GM21723 (cell line): ENCODE measurements around the gene RAB3A.
"Not testable (repeated sequence)": the region's sequence is repeated elsewhere in the genome, so short reads cannot be mapped to it uniquely, and the experiment has no call there.

Source experiments
- ATAC-seq: cut with Tn5 transposase; IDR thresholded peaks from one replicate; pipeline ENCODE4 v1.9.1; 2021; ENCODE audit warnings: mild to moderate bottlenecking, moderate library complexity; ENCODE audit not compliant: unreplicated experiment

The RAB3A gene

DNA sequence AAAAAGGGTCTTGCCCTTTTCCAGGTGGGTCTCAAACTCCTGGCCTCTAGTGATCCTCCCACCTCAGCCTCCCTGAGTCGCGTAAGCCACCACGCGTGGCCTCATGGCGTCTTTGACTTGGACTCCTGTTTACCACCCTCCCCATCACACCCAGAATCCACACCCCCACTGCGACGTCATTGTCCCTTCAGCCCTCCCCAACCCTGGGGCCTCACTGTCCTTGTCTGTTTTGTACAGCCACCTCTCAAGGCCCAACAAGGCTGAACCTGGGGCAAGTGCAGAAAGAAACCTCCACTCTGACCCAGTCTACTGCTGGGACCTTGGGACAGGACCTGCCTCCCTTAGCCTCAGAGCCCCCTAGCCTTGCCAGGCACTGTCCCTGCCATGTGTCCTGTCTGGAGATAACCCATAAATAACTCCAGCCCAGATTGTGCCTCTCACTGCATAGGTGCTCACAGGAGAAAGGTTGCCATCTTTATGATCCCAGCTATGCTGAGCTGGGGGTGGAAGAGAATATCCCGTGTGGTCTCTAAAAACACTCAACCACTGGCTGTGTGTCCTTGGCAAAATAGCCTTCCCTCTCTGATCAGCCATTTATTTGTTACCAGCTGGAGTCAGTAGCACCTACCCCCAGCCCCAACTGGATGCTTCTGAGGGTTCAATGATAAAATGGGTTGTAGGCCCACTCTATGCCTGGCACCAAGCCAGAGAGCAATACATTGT is 32.1 kb downstream of the RAB3A start:
- no peak for ATAC-seq

DNA sequence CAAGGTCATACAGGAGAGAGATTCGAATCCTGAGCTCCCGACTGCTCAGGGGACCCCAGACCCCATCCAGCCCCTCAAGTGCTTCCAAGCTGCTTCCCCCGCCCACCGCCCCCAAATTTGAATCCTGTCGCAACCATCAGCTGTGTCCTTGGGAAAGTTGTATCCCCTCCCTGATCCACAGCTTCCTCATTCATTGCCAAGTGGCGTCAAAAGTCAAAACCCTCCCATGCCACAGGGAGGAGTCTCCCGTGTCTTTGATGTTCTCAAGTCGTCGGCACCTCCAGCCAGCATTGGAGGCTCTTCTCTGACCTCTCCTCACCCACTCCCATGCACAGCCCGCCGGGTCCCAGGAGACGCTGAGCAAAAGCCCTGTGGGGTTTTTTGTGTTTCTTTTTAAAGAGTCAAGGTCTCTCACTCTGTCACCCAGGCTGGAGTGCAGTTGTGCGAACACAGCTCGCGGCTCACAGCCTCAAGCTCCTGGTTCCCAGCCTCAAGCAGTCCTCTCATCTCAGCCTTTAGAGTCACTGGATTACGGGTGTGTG is 33.1 kb downstream of the RAB3A start:
- ATAC-seq: no peak

DNA sequence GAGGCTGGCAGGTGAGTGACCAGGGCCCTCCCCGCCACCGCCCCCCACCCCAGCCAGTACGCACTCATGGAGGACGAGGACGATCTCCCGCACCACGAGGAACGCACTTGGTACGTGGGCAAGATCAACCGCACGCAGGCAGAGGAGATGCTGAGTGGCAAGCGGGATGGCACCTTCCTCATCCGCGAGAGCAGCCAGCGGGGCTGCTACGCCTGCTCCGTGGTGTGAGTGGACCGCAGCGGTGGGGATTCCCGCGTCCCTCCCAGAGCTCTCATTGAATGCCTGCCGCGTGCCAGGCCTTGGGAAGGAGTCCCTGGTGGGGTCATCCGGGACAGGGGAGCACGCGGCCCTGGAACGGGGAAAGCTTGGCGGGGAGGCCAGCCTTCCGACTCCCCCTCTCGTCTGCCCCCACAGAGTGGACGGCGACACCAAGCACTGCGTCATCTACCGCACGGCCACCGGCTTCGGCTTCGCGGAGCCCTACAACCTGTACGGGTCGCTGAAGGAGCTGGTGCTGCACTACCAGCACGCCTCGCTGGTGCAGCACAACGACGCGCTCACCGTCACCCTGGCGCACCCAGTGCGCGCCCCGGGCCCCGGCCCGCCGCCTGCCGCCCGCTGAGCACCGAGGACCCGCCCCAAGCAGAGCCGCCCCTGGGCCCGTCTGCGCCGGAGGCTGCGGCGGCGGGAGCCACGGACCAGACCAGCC is 35.0 kb downstream of the RAB3A start:
- no peak for ATAC-seq

DNA sequence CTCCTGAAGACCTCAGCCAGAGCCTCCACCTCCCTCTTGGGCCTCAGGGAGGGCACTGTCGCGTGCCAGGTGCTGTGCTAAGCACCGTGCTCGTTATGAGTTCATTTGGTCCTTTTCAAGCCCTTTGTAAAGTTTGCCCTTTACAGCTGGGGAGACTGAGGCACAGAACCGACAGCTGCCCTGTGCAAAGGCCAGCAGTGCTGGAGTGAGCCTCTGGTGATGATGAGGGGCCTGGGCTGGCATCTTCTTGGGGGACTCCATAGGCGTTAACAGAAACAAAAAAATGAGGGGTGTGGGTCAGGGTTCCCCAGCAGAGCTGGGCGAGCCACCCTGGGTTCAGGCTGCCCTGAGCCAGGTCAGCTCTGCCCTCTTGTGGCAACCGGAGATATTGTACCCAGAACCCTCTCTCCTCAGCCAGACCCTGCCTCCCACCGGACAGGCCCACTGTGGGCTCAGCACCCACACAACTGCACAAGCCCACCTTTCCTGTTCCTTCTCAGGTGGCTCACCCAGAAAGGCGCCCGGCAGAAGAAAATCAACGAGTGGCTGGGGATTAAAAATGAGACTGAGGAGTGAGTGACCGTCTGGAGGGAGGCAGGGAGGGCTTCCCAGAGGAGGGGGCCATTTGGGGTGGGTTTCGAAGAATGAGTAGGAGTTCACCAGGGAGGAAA is 35.7 kb downstream of the RAB3A start:
- peak; percentile 36 for ATAC-seq

GRCh38 chr19:18167011-18167410 is 36.8 kb downstream of the RAB3A start:
- ATAC-seq: no peak

- ATAC-seq: no peak
These were observed 37.9 kb downstream of the RAB3A start for GRCh38 chr19:18165794-18166544.

DNA sequence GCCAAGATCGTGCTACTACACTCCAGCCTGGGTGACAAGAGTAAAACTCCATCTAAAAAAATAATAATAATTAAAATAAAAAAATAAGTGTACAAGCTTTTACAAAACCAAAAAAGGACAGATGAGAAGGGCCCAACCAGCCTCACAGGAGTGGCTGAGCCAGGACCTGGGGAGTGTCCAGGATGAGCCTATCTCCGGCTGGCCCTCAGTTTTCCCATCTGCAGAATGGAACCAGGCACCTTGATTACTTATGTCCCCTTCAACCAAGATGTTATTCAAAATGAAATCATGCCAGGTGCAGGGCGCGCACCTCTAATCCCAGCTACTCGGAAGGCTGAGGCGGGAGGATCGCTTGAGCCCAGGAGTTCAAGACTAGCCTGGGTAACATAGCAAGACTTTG is 39.8 kb downstream of the RAB3A start:
- no peak for ATAC-seq

GRCh38 chr19:18161636-18162002 is 42.2 kb downstream of the RAB3A start:
- ATAC-seq: no peak

GRCh38 chr19:18160971-18161635 is 42.7 kb downstream of the RAB3A start:
- ATAC-seq: peak; percentile 55

DNA sequence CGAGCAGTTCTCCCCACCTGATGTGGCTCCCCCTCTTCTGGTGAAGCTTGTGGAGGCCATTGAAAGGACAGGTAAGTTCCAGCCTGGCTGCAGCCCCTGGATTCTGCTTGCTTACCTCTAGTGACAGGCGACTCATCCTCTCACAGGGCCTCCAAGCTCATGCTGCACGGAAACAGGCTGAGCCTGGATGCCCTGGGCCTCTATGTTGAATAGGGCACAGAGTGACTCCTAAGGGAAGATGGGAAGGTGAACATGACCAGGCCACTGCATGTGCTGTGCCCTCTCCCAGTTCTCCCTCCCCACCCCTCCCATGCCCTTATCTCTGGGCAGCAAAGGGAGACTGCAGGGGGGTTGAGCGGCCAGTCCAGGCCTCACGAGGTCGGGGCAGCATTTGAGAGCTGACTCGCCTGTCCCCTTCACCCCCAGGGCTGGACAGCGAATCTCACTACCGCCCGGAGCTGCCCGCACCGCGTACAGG is 43.3 kb downstream of the RAB3A start:
- ATAC-seq: no peak

- no peak for ATAC-seq
These were observed 44.0 kb downstream of the RAB3A start for GRCh38 chr19:18159810-18160209.

DNA sequence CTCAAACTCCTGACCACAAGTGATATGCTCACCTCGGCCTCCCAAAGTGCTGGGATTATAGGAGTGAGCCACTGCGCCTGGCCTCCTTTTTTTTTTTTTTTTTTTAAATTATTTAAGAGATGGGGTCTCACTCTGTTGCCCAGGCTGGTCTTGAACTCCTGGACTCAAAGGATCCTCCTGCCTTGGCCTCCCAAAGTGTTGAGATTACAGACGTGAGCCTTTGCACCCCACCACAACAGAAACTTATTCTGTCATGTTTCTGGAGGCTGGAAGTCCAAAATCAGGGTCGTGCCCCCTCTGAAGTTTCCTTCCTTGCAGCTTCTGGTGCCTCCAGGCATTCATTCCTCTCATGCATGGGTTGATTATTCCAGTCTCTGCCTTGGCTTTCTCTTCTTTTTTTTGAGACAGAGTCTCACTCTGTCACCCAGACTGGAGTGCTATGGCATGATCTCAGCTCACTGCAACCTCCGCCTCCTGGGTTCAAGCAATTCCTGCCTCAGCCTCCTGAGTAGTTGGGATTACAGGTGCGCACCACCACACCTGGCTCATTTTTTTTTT is 44.7 kb downstream of the RAB3A start:
- ATAC-seq: not testable (repeated sequence)

GRCh38 chr19:18158467-18158866 is 45.4 kb downstream of the RAB3A start:
- no peak for ATAC-seq

DNA sequence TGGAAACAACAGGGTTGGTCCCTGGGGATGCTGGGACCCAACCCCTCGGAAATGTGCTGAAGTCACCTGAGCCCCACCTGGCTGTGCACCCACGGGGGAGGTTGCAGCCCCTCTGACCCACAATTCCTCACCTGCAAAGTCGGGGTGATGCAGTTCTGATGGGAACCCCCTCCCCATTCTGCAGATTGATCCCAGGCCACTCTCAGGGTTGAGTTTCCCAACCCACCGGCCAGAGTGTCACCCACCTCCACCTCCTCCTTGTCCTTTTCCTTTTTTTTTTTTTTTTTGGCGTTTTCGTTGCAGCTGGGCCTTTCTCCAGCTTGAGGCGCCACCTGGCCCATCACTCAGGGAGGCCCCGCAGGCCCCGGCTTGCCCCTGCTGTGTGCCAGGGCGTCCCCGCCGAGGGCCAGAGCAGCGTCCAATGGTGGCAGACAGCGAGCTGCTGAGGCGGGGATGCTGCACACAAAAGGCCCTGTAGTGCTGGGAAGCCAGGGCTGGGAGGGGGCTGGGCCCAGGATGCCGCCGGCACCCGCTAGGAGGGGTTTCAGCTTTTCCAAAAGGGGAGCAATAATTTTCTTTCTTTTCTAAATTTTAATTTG is 46.3 kb downstream of the RAB3A start:
- no peak for ATAC-seq

DNA sequence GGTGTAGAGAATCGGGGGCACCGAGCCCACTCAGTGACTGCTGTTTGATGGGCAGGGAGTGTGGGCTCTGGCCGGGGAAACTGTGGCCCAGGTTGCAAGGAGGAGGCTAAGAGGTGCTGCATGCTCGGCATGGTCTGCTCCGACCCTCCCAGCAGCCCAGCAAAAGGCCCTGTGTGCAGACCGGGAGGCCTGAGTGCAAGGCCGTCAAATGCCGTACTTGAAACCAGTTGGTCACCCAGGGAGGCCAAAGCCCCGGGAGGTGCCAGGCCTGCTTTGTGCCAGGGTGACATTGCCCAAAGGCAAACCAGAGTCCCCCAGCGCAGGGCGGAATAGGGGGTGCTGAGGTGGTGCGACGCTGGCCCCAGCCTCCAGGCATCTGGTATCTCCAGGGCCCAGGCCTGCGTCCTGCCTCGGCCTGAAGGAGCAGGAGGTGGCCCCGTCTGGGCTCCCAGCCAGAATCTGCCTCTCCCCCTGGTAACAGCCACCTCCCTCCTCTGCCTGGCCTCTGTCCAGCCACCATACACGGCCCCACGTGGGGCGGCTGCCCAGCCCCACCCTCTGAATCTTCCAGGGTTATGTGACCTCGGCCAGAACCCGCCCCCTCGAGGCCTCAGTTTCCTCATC is 46.9 kb downstream of the RAB3A start:
- no peak for ATAC-seq

GRCh38 chr19:18156268-18156667 is 47.6 kb downstream of the RAB3A start:
- ATAC-seq: no peak

DNA sequence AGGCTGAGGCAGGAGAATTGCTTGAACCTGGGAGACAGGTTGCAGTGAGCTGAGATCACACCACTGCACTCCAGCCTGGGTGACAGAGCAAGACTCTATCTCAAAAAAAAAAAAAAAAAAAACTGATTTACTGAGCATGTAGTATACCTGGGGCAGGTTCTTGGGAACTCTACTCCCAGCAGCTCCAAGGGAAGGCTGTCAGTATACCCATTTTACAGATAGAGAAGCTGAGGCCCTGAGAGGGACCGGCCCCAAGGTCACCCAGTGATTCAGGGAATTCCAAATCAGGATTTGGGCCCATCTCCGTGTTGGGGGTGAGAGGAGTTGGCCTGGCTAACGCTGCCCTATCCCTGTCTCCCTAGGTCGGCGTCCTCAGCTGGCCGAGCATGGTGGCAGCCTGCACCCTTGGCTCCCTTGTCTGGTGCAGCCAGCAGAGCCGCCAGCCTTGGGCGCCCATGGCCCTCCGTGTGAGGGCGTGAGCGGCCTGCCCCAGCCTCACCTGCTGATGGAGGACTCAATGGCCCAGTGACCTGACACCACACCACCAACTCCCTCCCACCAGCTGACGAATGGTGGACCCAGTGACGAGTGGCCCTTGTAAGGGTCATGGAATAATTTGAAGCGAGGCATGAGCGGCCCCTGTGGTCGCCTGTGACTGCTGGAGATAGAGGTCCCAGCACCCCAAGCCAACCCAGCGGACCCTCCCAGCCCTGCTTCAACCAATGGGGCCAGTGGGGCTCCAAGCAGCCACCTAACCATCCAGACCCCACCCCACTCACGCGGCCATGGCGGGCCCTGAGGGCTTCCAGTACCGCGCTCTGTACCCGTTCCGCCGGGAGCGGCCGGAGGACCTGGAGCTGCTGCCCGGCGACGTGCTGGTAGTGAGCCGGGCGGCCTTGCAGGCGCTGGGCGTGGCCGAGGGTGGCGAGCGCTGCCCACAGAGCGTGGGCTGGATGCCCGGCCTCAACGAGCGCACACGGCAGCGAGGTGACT is 48.5 kb downstream of the RAB3A start:
- ATAC-seq: no peak

GRCh38 chr19:18153556-18154134 is 50.2 kb downstream of the RAB3A start:
- ATAC-seq: no peak
